Islet of Langerhans (tissue), 1 donor: ENCODE measurements around the gene PANX2.
"Not testable (repeated sequence)": the region's sequence is repeated elsewhere in the genome, so short reads cannot be mapped to it uniquely, and the experiment has no call there.

Source experiments
- FAIRE-seq: peaks from one replicate; lab custom pipeline; 2011; peaks lifted over from hg19 to GRCh38; lab: Jason Lieb, UNC

The PANX2 gene

DNA sequence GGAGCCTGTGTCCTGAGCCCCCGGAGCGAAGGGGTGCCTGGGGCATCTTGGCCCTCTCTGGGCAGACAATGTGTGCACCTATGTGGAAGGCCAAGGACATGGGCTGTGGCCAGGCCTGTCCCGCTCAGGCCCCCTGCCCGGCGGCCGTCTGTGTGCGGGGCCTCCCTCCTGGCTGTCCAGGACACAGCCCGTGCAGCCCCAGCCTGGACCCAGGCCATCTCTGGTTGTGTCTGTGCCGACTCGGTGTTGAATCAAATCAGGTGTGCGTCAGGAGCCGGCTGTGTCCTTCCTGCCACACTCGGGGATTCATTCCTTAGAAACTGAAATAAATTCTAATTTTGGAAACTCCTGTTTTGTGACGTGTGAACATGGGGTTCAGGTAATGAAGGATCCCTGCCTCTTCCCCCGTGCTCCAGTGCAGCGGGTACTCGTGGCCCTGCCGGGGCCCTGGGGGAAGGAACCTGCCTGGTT, 28.8 kb downstream of the PANX2 start:
- no peak for FAIRE-seq

DNA sequence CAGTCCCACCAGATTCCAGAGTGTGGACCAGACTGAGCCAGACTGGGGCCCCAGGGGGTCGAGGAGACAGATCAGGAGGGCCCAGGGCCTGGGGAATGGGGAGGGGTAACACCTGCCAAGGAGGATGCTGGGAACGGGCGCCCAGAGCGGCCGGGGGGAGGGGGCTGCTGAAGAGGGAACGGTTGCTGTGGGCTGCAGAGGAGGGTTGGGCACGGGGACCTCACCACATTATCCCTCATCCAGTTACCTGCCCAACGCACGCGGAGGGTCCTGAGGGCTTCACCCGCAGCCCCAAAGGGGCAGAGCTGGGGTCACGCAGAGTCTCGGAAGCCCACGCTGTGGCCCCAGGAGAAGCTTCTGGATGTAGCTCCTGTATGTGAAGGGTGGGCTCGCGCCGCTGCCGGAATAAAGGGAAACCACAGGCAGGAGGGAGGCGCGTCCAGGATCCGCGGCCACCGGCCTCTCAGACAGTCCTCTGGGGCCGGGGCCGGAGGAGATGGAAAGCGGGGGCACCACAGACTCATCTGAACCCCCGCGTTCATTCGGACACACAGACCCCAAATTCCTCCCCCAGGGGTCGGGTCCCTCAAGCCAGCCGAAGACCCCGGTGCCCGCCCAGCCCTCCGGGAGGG, 29.4 kb downstream of the PANX2 start:
- no peak for FAIRE-seq

- no peak for FAIRE-seq
These were observed 30.1 kb downstream of the PANX2 start, which contains the start of gene SELENOO for GRCh38 chr22:50200461-50201190. TSS of gene SELENOO (plus strand) at chr22:50201011. CDS start at chr22:50201037, 26 bp downstream.

DNA sequence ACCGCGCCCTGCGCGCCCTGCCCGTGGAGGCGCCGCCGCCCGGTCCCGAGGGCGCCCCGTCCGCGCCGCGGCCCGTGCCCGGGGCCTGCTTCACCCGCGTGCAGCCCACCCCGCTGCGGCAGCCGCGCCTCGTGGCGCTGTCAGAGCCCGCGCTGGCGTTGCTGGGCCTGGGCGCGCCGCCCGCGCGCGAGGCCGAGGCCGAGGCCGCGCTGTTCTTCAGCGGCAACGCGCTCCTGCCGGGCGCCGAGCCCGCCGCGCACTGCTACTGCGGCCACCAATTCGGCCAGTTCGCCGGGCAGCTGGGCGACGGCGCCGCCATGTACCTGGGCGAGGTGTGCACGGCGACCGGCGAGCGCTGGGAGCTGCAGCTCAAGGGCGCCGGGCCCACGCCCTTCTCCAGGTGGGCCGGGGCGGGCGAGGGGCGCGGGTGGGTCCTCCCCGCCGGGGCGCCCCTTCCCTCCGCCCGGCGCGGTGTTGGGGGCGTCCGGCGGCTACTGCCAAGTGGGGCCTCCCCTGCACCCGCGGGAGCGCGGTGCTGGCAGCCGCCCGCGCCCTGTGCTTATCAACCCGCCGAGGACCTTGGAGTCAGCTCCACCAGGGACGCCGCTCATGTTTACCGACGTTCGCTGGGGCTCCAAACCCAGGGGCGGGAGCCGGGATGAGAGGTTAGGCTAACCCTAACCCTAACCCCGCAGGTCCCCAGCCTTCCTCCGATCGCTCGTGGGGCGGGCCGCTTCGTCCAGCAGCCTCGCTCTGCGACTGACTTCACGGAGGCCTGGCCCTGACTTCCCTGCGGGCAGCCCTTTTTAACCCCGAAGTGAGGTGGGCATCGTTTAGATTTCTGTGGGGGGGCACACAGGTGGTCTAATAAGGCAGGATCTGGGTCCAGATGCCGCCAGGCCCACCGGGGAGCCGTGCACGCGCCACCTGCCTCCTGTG, 30.9 kb downstream of the PANX2 start:
- FAIRE-seq: no peak

- no peak for FAIRE-seq
These were observed 31.7 kb downstream of the PANX2 start for GRCh38 chr22:50202130-50202666.

DNA sequence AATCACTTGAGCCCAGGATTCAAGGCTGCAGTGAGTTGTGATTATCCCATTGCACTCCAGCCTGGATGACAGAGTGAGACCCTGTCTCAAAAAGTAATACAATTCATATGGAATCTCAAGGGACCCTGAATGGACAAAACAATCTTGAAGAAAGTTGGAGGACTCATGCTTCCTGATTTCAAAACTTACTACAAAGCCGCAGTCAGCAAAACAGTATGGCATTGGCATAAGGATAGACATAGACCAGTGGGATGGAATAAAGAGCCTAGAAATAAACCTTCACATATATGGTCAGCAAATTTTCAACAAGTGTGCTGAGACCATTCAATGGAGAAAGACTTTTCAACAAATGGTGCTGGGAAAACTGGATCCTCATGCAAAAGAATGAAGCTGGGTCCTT, 32.8 kb downstream of the PANX2 start:
- no peak for FAIRE-seq

DNA sequence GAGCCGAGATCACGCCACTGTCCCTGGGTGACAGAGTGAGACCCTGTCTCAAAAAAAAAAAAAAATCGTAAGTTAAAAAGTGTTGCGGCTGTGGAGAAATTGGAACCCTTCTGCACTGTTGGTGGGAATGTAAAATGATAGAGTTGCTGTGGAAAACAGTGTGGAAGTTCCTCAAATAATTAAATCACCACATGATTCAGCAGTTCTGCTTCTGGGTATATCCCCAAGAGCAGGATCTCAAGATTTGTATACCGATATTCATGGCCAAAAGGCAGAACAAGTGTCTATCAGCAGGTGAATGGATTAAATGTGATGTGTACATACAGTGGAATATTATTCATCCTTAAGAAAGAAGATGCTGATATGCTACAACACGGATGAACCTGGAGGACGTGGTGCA, 34.0 kb downstream of the PANX2 start:
- no peak for FAIRE-seq

- FAIRE-seq: not testable (repeated sequence)
These were observed 34.5 kb downstream of the PANX2 start for GRCh38 chr22:50204998-50205397.

DNA sequence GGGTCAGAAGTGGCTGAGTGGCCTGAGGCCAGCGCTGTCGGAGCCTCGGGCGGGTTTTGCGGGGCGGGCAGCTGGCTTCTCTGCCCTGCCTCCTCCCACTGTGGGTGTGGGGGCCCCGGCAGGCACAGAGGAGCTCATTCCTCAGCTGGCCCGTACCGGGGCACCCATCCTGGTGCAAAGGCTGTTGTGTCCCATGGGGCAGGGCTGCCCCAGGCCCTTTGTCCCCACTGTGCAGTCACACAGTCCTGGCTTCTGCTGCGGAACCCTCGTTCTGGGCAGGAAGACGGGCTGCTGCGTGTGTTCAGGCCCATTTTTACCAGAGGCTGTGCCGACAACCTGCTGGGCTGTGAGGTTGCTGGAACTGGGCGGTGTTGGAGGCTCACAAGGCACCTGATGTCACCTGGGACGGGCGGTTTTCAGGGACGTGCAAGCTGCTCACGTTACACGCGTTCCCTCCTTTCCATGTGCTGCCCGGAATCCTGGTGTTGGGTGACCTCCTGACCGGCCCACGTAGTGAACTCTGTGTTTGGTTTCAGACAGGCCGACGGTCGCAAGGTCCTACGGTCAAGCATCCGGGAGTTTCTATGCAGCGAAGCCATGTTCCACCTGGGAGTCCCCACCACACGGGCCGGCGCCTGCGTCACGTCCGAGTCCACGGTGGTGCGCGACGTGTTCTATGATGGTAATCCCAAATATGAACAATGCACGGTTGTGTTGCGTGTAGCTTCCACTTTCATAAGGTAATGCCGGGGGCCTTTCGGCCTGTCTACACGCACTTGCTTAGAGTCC, 35.4 kb downstream of the PANX2 start:
- no peak for FAIRE-seq

DNA sequence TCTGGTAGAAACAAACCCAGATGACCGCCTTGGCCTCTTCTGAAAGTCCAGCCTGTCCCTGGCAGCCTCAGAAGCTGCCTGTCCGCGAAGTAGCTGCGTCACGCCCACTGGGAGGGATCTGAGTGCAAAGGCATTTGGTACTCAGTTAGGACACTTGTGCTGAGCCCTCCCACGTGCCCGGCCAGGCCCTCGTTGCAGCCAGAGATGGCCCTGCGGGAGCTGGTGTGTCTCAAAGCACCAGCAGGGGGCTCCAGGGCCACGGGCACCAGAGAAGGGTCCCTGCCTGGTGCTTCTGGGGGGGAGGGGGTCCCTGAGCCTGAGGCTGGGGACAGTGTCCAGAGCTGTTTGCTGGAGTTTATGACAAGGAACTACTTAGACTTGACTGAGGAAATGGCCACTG, 36.1 kb downstream of the PANX2 start:
- FAIRE-seq: no peak

DNA sequence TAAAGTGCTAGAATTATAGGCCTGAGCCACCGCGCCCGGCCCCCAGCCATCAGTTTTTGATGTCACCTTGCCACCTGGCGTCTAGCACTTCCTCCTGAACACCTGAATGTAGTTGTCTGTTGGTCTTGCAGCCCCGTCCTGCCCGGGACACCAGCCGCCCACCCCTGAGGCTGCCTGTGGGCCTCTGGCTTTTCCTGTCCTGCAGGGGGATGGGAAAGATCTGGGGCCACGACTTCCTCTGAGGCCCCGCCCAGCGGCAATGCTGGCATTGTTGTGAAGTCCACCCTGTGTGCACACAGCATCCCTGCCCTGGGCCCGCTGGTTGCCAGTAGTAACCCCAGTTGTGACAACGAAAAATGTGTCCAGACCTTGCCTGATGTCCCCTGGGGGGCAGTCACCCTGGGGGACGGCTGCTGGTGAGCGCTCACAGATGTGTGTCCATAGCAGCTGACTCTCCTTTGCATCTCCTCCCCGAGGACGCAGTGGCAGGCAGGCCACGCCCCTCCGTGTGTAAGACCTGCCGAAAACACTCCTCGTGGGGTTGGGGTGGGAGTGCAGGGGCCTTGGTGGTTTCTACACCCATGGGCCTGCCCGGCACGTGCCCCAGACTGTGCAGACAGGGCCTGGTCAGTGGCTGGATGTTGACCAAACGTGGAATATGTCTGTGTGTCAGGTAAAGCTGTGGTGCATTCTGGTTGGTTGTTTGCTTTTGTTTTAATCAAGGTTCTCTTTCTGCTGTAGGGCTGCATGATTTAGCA, 37.0 kb downstream of the PANX2 start:
- FAIRE-seq: no peak

- no peak for FAIRE-seq
These were observed 38.0 kb downstream of the PANX2 start for GRCh38 chr22:50208430-50208938.

DNA sequence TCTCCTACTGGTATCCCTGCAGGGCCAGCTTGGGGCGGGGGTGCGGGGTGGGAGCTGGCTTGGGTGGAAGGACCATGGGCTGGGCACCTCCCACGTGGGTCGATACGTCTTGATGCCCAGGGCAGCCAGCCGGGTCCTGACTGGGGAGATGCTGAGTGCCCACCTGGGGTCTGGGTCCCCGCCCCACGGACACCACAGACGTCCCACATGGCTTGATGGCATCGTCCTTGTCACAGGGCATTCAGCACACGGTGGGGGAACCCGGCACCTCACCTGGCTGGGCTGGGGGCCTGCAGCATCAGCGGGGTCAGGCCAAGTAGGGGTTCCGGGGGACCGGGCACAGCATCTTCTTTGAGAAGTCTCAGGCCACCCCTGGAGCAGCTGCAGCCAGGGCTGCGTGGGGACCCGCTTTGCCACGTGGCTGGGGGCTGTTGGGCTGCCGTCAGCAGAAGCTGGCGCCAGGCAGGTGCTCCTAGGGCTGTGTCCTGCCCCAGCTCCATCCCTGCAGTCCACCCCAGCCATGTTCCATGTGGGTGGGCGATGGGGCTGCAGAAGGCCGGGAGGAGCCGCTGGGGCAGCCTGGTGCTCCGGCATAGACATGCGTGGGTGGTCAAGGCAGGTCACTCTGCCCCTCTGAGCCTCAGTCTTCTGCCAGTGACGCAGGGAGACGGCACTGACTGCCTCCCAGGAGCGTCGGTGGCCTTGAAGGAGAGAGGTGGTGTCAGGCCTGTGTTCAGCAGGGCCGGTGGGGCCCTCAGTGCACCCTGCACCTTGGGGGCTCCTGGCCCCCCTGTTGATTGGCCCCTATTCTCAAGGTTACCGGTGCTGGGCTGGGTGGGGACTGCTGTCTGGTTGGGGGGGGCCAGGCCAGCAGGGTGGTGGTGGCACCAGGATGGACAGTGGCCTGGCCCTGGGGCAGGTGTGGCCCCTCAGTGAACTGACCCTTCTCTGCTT, 38.7 kb downstream of the PANX2 start:
- no peak for FAIRE-seq

DNA sequence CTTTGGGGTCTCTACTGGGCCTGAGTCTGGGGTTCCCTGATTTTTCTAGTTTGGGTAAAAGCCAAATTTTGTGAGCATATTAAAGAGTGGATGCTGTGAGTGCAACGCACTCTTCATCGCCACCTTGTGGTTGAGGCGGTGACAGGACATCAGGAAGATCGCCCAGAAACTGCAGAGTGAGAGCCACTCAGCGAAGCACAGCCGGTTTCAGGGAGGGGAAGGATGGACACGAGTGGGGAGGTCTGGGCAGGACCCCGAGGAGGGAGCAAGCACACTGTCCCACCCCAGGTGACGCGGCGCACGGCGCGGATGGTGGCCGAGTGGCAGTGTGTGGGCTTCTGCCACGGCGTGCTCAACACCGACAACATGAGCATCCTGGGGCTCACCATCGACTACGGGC, 39.4 kb downstream of the PANX2 start:
- no peak for FAIRE-seq

DNA sequence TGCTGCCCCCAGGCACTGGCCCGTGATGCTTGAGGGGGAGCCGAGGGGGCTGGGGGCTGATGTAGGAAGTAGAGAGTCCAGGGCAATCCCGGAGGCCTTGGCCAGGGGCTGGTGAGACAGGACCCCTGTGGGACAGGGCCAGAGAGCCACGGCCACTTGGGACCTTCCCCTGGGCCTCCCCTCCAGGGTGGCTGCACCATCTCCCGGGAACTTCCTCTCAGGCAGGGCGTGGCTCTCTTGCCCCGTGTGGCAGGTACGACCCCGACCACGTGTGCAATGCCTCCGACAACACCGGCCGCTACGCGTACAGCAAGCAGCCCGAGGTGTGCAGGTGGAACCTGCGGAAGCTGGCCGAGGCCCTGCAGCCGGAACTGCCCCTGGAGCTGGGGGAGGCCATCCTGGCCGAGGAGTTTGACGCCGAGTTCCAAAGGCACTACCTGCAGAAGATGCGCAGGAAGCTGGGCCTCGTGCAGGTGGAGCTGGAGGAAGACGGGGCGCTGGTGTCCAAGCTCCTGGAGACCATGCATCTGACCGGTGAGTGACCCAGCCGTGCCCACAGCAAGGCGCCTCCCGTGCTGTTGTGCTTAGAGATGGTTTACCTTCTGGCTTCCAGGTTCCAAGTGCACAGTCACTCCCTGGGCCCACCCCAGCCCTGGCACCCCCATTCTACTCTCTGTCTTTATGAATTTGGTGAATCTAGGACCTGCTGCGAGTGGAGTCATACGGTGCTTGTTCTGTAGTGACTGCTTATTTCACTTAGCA, 40.0 kb downstream of the PANX2 start:
- no peak for FAIRE-seq

DNA sequence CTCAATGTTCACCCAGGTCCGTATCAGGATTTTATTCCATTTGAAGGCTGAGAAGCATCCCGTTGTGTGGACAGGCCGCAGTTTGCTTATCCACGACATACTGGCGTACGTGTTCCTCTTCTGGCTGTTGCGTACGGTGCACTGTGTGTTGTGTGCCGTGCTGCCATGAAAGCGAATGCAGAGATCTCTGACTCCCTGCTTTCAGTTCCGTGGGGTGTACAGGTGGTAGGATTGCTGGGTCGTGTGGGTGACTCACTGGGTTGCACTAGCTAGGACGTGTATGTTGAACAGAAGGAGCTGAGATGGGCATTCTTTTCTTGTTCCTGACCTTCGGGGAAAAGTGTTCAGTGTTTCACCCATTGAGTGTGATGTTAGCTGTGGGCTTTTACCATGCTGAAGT, 40.6 kb downstream of the PANX2 start:
- no peak for FAIRE-seq

GRCh38 chr22:50213263-50213662, 42.7 kb downstream of the PANX2 start:
- no peak for FAIRE-seq

DNA sequence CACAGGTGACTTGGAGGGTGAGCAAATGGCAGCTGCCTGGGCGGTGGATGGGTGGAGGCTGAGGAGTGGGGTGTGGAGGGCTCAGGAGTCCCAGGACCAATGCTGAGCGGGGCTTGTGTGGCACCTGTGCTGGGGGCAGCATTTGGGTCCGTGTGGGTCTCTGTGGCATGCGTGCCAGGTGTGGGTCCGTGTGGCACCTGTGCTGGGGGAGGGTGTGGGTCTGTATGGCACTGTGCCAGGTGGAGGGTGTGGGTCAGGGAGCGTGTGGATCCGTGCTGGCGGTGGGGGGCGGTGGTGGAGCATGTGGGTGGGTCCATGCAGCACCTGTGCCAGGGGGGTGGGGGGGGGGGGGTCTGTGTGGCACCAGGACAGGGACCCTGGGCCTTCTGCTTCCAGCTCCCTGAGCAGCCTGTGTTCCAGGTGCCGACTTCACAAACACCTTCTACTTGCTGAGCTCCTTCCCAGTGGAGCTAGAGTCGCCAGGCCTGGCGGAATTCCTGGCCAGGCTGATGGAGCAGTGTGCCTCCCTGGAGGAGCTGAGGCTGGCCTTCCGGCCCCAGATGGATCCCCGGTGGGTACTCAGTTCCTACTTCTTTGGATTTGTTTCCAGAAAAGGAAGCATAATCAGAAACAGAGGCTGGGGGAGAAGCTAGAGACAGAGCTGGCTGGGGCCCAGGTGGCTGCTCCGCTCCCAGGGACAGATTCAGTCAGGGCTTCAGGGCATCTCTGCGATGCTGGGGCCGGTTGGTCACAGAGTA, 44.9 kb downstream of the PANX2 start:
- no peak for FAIRE-seq
